WTC11 (cell line): ENCODE data around the gene MOSPD2. TPM values are rescaled to one million over a fixed set of nuclear protein-coding genes. Genes with fewer than 3 reads are reported as not detected.

Source experiments
- ATAC-seq: fragments of 200-7000 bp; cut with Tn5 transposase; 2 replicates; pipeline ENCODE4 v1.10.0; 2021; ENCODE audit warnings: mild to moderate bottlenecking, moderate library complexity
- CTCF ChIA-PET: fragments of 300-600 bp; sonication (Branson Sonifier 250); formaldehyde crosslinking; loops from one replicate; lab custom pipeline; 2021; ENCODE audit warnings: antibody characterized with exemption; lab: Charles Lee
- POLR2A ChIA-PET: fragments of 350-600 bp; sonication (Branson Sonifier 250); formaldehyde crosslinking; loops from one replicate; lab custom pipeline; 2021; ENCODE audit warnings: antibody characterized with exemption; lab: Charles Lee
- DNase-seq: peaks from one replicate; pipeline ENCODE4 v3.0.0; 2021; ENCODE audit warnings: low spot score
- H3K27ac Mint-ChIP-seq: 2 replicates; pipeline ENCODE4 v1.8.0; 2021; ENCODE audit warnings: mixed read lengths
- H3K27me3 Mint-ChIP-seq: 2 replicates; pipeline ENCODE4 v1.8.0; 2021; ENCODE audit warnings: low read depth, mild to moderate bottlenecking, moderate library complexity, mixed read lengths
- H3K36me3 Mint-ChIP-seq: 2 replicates; pipeline ENCODE4 v1.8.0; 2021; ENCODE audit warnings: mixed read lengths
- H3K4me1 Mint-ChIP-seq: 2 replicates; pipeline ENCODE4 v1.8.0; 2022; ENCODE audit warnings: mixed read lengths
- H3K4me3 Mint-ChIP-seq: 2 replicates; pipeline ENCODE4 v1.8.0; 2021; ENCODE audit warnings: mild to moderate bottlenecking, moderate library complexity, mixed read lengths
- H3K9me3 Mint-ChIP-seq: 2 replicates; pipeline ENCODE4 v1.8.0; 2021; ENCODE audit warnings: mixed read lengths
- AFF4 ChIP-seq: sonication (generic); formaldehyde crosslinking; IDR thresholded peaks from 2 replicates; pipeline ENCODE4 v1.8.1; 2023; ENCODE audit warnings: mild to moderate bottlenecking, missing genetic modification reagents, borderline replicate concordance
- ATF1 ChIP-seq: sonication (generic); formaldehyde crosslinking; IDR thresholded peaks from 2 replicates; pipeline ENCODE4 v1.8.1; 2023; ENCODE audit warnings: mild to moderate bottlenecking, moderate library complexity, missing genetic modification reagents
- ATF3 ChIP-seq: sonication (generic); formaldehyde crosslinking; conservative IDR thresholded peaks from 2 replicates; pipeline ENCODE4 v1.8.1; 2022; ENCODE audit warnings: mild to moderate bottlenecking, missing genetic modification reagents
- CREB1 ChIP-seq: sonication (generic); formaldehyde crosslinking; IDR thresholded peaks from 2 replicates; pipeline ENCODE4 v1.8.0; 2023; ENCODE audit warnings: mild to moderate bottlenecking, missing genetic modification reagents
- E2F5 ChIP-seq: sonication (generic); formaldehyde crosslinking; IDR thresholded peaks from 2 replicates; pipeline ENCODE4 v1.8.1; 2022; ENCODE audit warnings: mild to moderate bottlenecking, moderate library complexity, missing genetic modification reagents
- ESRRA ChIP-seq: sonication (generic); formaldehyde crosslinking; IDR thresholded peaks from 2 replicates; pipeline ENCODE4 v1.8.1; 2022; ENCODE audit warnings: mild to moderate bottlenecking, missing genetic modification reagents, borderline replicate concordance
- FOXJ3 ChIP-seq: sonication (generic); formaldehyde crosslinking; IDR thresholded peaks from 2 replicates; pipeline ENCODE4 v1.9.0; 2021; ENCODE audit warnings: missing genetic modification reagents, mild to moderate bottlenecking, borderline replicate concordance
- FOXP4 ChIP-seq: sonication (generic); formaldehyde crosslinking; IDR thresholded peaks from 2 replicates; pipeline ENCODE4 v1.8.0; 2022; ENCODE audit warnings: mild to moderate bottlenecking, missing genetic modification reagents
- JAZF1 ChIP-seq: fragments of 250-450 bp; sonication (Bioruptor Pico); IDR thresholded peaks from 2 replicates; pipeline ENCODE4 v1.9.0; 2021; ENCODE audit warnings: moderate library complexity, mild to moderate bottlenecking, inconsistent platforms
- NR2C2 ChIP-seq: sonication (generic); formaldehyde crosslinking; IDR thresholded peaks from 2 replicates; pipeline ENCODE4 v1.8.0; 2022; ENCODE audit warnings: mild to moderate bottlenecking, missing genetic modification reagents
- NR3C1 ChIP-seq: sonication (generic); formaldehyde crosslinking; conservative IDR thresholded peaks from 2 replicates; pipeline ENCODE4 v1.8.1; 2023; ENCODE audit warnings: low read depth, mild to moderate bottlenecking, missing genetic modification reagents
- PRRX2 ChIP-seq: fragments of 250-450 bp; sonication (Bioruptor Pico); IDR thresholded peaks from 2 replicates; pipeline ENCODE4 v1.8.0; 2021; ENCODE audit warnings: mild to moderate bottlenecking
- TEAD1 ChIP-seq: sonication (generic); formaldehyde crosslinking; IDR thresholded peaks from 2 replicates; pipeline ENCODE4 v1.8.0; 2022; ENCODE audit warnings: mild to moderate bottlenecking, missing genetic modification reagents
- ZBTB43 ChIP-seq: sonication (generic); formaldehyde crosslinking; IDR thresholded peaks from 2 replicates; pipeline ENCODE4 v1.8.1; 2023; ENCODE audit warnings: mild to moderate bottlenecking, missing genetic modification reagents
- ZNF121 ChIP-seq: sonication (generic); formaldehyde crosslinking; IDR thresholded peaks from 2 replicates; pipeline ENCODE4 v1.8.0; 2023; ENCODE audit warnings: missing genetic modification reagents
- ZNF232 ChIP-seq: sonication (generic); formaldehyde crosslinking; IDR thresholded peaks from 2 replicates; pipeline ENCODE4 v1.8.0; 2022; ENCODE audit warnings: mild to moderate bottlenecking, missing genetic modification reagents
- ZNF396 ChIP-seq: fragments of 250-450 bp; sonication (Bioruptor Pico); IDR thresholded peaks from 2 replicates; pipeline ENCODE4 v1.8.0; 2021; ENCODE audit warnings: mild to moderate bottlenecking, moderate library complexity, borderline replicate concordance
- ZNF671 ChIP-seq: fragments of 250-450 bp; sonication (Bioruptor Pico); IDR thresholded peaks from 2 replicates; pipeline ENCODE4 v1.8.0; 2021; ENCODE audit warnings: mild to moderate bottlenecking
- total RNA-seq: library from RNA; stranded (reverse); gene quantifications from 3 replicates; pipeline ENCODE4 v1.2.3, GENCODE V29; 2021
- TF ChIP-seq, protein P1 (sequence below): sonication (generic); formaldehyde crosslinking; IDR thresholded peaks from 2 replicates; pipeline ENCODE4 v1.8.1; 2022; ENCODE audit warnings: mild to moderate bottlenecking, missing genetic modification reagents, moderate library complexity, borderline replicate concordance
- TF ChIP-seq, protein P2 (sequence below): sonication (generic); formaldehyde crosslinking; IDR thresholded peaks from 2 replicates; pipeline ENCODE4 v1.8.0; 2022; ENCODE audit warnings: mild to moderate bottlenecking, missing genetic modification reagents
- TF ChIP-seq, protein P3 (sequence below): fragments of 250-450 bp; sonication (Bioruptor Pico); IDR thresholded peaks from 2 replicates; pipeline ENCODE4 v1.9.0; 2021; ENCODE audit warnings: moderate library complexity, mild to moderate bottlenecking, inconsistent platforms, borderline replicate concordance
- TF ChIP-seq, protein P4 (sequence below): fragments of 200-600 bp; IDR thresholded peaks from 2 replicates; pipeline ENCODE4 v1.8.0; 2022; ENCODE audit warnings: antibody characterized with exemption

MOSPD2 gene
- total RNA-seq, 1 experiment from 2014 or later: 13.2 TPM

- TF ChIP-seq FOXP4 (CRISPR knock-in tag) (no peak), ZNF396 (CRISPR knock-in tag) (no peak), PRRX2 (no peak), ESRRA (no peak), ZNF232 (no peak)
These were observed 69.1 kb downstream of the MOSPD2 start (continued) for GRCh38 chrX:14942341-14942740.

DNA sequence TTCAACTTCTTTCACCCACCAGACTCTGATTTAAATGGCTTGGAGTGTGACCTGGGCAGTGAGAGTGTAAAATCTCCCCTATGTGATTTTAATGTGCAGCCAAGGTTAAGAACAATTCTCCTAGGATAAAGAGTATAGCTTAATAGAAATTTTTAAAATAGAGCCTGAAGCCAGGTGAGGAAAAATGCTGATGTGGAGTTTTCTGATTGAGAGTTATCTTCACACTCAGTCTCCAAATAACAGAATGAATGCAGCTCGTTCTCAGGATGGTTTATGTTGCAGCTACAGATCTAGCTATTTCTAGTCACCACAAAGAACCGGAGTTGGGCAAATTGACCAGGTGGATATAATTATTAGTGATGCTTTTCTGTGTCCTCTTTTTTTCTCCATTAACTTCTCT, 70.7 kb downstream of the MOSPD2 start:
- Mint-ChIP-seq H3K4me3 (no peak overlapping the region), H3K27me3 (peaks cover 2% of the 10 kb centered on the region; the same call in 1 of the 2 replicates), H3K9me3 (no peaks in the 10 kb centered on the region), H3K4me1 (peaks cover 8% of the 10 kb centered on the region), H3K36me3 (no peaks in the 10 kb centered on the region), H3K27ac (no peak overlapping the region)
- POLR2A ChIA-PET: no interaction called here
- CTCF ChIA-PET: no interaction called here
- TF ChIP-seq ZBTB43 (no peak), NR3C1 (no peak), ATF1 (CRISPR knock-in tag) (no peak), FOXJ3 (CRISPR knock-in tag) (no peak), ZNF121 (CRISPR knock-in tag) (no peak), NR2C2 (CRISPR knock-in tag) (no peak), AFF4 (CRISPR knock-in tag) (no peak)
- TF ChIP-seq, protein P1, sequence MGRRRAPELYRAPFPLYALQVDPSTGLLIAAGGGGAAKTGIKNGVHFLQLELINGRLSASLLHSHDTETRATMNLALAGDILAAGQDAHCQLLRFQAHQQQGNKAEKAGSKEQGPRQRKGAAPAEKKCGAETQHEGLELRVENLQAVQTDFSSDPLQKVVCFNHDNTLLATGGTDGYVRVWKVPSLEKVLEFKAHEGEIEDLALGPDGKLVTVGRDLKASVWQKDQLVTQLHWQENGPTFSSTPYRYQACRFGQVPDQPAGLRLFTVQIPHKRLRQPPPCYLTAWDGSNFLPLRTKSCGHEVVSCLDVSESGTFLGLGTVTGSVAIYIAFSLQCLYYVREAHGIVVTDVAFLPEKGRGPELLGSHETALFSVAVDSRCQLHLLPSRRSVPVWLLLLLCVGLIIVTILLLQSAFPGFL (CRISPR knock-in tag): no peak
- TF ChIP-seq, protein P2, sequence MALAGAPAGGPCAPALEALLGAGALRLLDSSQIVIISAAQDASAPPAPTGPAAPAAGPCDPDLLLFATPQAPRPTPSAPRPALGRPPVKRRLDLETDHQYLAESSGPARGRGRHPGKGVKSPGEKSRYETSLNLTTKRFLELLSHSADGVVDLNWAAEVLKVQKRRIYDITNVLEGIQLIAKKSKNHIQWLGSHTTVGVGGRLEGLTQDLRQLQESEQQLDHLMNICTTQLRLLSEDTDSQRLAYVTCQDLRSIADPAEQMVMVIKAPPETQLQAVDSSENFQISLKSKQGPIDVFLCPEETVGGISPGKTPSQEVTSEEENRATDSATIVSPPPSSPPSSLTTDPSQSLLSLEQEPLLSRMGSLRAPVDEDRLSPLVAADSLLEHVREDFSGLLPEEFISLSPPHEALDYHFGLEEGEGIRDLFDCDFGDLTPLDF: no peak
- no peak for DNase-seq
- ATAC-seq: no peak

DNA sequence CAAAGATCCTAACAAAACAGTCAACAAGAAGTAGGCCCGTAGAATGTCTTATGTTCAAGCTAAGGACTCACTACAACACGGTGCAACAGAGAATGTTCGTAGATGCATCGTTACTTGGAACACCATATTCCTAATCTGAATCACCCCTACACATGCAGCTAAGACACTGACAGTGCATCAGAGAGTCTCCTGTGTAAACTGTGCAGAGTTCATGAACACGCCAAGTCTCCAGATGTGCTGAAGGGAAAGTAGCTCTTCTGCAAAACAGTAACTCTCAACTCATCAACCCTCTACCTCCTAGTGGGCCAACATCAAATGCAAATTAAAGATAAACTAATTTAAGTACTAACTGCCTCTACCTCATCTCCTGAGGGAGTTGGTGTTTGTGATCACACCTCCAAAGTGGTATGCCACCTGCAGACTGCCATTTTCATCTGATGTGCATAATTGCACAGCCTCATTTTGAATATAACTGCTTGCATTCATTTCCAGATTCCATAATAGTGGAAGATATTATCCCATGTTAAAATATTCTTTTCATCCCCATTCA, 73.5 kb downstream of the MOSPD2 start:
- Mint-ChIP-seq H3K4me3 (no peak overlapping the region), H3K27ac (no peak overlapping the region), H3K27me3 (peaks cover 2% of the 10 kb centered on the region; the same call in 1 of the 2 replicates), H3K36me3 (no peaks in the 10 kb centered on the region), H3K4me1 (peaks cover 14% of the 10 kb centered on the region), H3K9me3 (no peaks in the 10 kb centered on the region)
- POLR2A ChIA-PET: no interaction called here
- no peak for DNase-seq
- ATAC-seq: no peak
- CTCF ChIA-PET: no interaction called here
- TF ChIP-seq ZNF671 (CRISPR knock-in tag): no peak
- TF ChIP-seq, protein P3, sequence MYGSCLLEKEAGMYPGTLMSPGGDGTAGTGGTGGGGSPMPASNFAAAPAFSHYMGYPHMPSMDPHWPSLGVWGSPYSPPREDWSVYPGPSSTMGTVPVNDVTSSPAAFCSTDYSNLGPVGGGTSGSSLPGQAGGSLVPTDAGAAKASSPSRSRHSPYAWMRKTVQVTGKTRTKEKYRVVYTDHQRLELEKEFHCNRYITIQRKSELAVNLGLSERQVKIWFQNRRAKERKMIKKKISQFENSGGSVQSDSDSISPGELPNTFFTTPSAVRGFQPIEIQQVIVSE (CRISPR knock-in tag): no peak
- no peak for TF ChIP-seq JAZF1 (CRISPR knock-in tag)
- TF ChIP-seq ATF3 (CRISPR knock-in tag): no peak
- no peak for TF ChIP-seq E2F5 (CRISPR knock-in tag)
- TF ChIP-seq, protein P4, sequence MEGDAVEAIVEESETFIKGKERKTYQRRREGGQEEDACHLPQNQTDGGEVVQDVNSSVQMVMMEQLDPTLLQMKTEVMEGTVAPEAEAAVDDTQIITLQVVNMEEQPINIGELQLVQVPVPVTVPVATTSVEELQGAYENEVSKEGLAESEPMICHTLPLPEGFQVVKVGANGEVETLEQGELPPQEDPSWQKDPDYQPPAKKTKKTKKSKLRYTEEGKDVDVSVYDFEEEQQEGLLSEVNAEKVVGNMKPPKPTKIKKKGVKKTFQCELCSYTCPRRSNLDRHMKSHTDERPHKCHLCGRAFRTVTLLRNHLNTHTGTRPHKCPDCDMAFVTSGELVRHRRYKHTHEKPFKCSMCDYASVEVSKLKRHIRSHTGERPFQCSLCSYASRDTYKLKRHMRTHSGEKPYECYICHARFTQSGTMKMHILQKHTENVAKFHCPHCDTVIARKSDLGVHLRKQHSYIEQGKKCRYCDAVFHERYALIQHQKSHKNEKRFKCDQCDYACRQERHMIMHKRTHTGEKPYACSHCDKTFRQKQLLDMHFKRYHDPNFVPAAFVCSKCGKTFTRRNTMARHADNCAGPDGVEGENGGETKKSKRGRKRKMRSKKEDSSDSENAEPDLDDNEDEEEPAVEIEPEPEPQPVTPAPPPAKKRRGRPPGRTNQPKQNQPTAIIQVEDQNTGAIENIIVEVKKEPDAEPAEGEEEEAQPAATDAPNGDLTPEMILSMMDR: no peak
- TF ChIP-seq CREB1 (CRISPR knock-in tag): no peak
- TF ChIP-seq TEAD1 (CRISPR knock-in tag): no peak
